Stimulated activated CD8-positive, alpha-beta memory T cell treated with anti-CD3 and anti-CD28 coated beads, Interleukin-4, amount 100 ng/mL, for 1 hour (primary cell): ENCODE data around the gene EPX.
A peak's percentile ranks its signal among the peaks of the same experiment; 100 is the strongest.

Experiments
- DNase-seq, 2 donors: peaks; one replicate each; pipeline ENCODE4 v3.0.0-alpha.2; 2020; ENCODE audit warnings: low read depth in 2 of 2, low spot score in 1 of 2

EPX gene

GRCh38 chr17:58249270-58250133 is 57.0 kb downstream of the EPX start:
- DNase-seq = peak; percentile 48 to 53

GRCh38 chr17:58250344-58251011 is 58.0 kb downstream of the EPX start:
- DNase-seq = no peak

- DNase-seq = no peak
Observed at GRCh38 chr17:58252141-58252540, 59.6 kb downstream of the EPX start.

DNA sequence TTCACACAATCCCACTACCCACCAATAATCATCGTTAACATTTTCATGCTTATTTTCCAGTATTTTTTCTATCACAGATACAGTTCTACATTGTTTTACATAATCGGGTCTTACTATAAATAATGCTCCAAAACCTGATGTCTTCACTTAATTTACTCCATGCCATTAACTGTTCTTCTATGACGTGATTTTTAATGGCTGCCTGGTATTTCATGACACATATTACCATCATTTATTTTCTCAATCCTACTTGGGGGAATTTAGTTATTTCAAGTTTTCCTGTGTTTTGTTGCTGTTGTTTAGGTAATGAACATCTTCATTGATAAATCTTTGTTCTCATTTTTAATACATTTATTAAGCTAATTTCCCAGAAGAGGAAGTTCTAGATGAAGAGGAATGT is 60.6 kb downstream of the EPX start:
- DNase-seq = no peak
